Inflammatory macrophage (primary cell): ENCODE results near the gene RIPOR3.
"Not testable (repeated sequence)": the region's sequence is repeated elsewhere in the genome, so short reads cannot be mapped to it uniquely, and the experiment has no call there.

Experiments
- DNase-seq, 2 donors: peaks; one replicate each; pipeline ENCODE4 v3.0.0-alpha.2; 2020 to 2022

RIPOR3 gene

DNA sequence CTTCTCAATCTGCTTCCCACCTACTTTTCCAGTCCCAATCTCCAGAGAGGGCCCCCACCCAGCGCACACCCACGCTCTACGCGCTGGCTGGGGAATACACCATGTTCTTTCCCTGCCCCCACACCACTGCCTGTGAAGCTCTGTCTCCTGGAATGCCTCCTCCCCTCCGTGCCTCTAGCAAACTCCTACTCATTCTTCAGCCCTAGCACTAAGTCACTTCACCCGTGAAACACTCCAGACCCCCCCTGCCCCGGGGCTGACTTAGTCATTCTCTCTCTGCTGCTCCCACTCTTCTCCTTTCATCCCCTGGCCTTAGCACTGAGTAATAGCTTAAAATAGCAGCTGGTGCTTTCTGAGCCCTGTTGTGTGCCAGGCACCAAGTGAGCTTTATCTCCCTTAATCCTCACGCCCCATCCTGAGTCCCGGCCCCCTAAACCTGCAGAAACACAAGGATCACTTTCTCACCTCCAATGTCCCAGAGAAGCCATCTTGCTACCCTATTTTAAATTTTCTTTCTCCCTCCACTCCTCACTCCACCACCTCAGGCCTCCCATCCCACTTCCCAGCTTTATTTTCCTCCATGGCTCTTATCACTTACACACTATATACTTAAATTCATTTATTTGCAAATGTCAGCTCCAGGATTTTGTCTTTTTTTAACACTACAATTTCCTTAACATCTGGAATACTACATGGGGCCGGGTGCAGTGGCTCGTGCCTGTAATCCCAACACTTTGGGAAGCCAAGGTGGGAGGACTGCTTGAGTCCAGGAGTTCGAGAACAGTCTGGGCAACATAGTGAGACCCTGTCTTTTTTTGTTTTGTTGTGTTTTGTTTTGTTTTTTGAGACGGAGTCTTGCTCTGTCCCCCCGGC lies 33.7 kb upstream of the RIPOR3 start:
- DNase-seq, result peak; percentile 78 to 89

DNA sequence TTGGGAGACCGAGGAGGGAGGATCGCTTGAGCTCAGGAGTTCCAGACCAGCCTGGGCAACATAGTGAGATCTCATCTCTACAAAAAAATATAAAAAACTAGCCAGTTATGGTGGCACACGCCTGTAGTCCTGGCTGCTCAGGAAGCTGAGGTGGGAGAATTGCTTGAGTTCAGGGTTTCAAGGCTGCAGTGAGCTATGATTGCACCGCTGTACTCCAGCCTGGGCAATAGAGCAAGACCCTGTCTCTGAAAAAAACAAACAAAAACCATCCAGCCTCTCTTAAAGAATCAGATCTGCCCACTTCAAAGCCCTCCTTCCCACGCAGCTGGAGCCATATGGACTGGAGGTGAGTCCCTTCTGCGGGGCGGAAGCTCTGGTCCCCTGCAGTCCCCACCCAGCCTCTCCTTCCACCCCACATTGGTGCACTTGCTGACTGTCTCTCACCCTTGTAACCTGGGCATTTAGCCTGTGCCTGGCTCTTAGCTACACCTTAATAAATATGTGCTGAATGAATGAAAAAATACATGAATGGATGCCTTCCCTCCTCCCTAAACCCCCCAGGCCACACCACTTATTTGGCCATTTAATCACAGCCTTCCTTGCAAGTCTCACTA lies 32.9 kb upstream of the RIPOR3 start:
- DNase-seq, result no peak

DNA sequence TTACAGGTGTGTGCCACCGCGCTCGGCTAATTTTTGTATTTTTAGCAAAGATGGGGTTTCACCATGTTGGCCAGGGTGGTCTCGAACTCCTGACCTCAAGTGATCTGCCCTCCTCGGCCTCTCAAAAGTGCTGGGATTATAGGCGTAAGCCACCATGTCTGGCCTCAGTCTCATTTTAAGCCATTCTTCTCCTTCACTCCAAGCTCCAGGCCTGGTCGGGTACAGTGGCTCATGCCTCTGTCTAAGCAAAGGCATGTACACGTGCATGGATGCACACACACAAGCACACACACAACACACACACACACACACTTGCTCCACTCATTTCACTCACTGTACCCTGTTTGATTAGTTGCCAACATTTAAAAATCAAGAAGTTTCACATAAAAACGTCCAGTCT lies 32.3 kb upstream of the RIPOR3 start:
- no peak for DNase-seq

DNA sequence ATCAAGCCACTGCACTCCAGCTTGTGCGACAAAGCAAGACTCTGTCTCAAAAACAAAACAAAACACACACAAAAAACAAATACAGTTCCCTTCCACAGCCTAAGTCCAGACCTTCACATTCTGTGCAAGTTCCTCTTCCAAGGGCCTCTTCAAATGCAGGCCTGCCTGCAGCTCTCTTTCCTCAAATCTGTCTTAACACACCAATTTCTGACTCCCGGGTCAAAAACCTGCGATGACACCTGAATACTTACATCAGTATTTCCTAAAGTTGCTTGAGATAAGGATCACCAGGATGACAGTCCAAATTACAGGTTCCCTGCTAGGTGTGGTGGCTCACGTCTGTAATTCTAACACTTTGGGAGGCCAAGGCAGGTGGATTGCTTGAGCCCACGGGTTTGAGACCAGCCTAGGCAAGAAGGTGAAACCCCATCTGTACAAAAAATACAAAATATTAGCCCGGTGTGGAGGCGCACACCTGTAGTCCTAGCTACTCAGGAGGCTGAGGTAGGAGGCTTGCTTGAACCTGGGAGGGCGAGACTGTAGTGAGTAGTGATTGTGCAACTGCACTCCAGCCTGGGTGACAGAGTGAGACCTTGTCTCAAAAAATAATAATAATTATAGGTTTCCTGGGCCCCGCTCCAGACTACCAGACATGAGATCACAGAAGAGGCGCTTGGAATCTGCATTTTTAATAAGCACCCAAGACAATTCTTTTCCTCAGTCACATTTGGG lies 31.2 kb upstream of the RIPOR3 start:
- peak in 1 of 2 donors; percentile 25 for DNase-seq

DNA sequence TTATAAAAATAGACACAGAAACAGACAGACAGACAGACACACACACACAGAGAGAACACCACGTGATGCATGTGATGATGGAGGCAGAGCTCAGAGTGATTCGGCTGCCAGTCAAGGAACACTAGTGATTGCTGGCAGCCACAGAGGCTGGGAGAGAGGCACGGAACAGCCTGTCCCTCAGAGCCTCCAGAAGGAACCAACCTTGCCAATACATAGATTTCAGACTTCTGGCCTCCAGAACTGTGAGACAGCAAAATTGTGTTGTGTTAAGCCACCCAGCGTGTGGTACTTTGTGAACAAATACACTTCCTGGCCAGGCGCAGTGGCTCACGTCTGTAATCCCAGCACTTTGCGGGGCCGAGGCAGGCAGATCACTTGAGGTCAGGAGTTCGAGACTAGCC lies 30.5 kb upstream of the RIPOR3 start:
- DNase-seq, result no peak

DNA sequence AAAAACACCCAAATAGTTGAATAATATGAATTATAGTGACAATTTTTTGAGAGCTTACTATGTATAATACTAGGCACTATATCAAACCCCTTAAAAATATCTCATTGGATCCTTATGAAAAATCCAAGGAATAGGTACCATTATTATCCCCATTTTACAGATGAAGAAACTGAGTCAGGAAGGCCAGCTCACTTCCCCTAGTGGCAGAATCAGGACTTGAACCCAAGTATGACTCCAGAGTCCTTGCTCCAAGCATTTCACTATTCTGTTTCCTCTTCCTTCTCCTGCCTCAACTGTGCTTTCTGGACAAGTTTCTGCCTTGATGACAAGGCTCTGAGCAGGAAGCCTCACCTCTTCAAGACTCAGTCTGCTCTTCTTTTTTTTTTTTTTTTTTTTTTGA lies 29.2 kb upstream of the RIPOR3 start:
- DNase-seq, result no peak

DNA sequence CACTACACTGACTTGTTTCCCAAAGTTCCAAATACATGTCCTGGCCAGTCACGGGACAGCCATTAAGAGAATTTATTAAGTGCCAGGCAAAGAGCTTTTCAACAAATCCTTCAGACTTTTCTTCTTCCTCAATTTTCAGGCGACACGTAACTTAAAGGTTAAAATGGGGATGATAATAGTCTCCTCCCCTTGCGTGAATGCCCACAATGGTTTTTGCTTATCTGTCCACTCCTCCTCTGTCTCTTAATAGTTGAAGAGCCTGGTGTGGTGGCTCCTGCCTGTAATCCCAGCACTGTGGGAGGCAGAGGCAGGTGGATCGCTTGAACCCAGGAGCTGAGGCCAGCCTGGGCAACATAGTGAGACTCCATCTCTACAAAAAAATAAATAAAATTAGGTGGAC lies 28.7 kb upstream of the RIPOR3 start:
- DNase-seq, result no peak

DNA sequence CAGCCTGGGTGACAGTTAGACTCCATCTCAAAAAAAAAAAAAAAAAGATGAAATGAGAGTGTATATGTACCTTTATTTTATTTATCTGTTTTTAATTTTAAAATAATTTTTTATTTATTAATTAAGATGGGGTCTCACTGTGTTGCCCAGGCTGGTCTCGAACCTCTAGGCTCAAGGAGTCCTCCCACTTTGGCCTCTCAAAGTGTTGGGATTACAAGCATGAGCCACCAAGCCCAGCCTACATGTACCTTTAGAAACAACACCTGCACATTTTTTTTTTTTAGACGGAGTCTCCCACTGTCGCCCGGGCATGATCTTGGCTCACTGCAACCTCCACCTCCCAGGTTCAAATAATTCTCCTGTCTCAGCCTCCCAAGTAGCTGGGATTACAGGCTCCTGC lies 28.0 kb upstream of the RIPOR3 start:
- no peak for DNase-seq

DNA sequence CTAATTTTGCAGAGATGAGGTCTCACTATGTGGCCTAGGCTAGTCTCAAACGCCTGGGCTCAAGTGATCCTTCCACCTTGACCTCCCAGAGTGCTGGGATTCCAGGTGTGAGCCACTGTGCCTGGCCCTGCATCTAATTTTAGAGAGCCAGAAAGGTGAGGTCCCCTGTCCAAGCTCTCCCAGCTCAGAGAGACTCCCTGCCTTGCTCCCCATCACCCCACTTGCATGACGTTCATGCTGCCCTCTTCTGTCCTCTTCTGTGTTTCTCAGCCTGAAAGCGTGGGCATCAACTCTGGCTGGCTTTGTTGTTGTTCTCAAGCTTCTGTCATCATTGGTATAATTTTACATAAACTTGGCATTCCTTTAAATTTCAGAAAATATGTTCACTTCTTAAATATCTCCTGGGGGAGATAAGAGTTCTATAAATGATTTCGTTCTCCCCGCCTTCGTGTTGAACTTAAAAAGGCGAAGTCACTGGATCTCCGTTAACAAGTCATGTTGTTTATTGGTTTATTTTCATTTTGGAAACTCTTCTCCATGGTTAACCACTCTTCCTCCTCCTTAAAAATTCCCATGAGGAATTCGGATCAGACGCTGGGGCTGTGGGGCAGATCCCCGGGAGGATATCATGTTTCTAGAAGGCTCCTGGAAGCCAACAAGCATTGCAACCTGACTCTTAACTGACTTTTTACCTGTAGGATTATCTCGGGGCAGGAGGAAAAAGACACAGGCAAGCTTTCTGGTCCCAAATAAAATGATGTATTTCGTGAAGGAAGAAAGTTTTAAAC lies 26.8 kb upstream of the RIPOR3 start:
- no peak for DNase-seq

DNA sequence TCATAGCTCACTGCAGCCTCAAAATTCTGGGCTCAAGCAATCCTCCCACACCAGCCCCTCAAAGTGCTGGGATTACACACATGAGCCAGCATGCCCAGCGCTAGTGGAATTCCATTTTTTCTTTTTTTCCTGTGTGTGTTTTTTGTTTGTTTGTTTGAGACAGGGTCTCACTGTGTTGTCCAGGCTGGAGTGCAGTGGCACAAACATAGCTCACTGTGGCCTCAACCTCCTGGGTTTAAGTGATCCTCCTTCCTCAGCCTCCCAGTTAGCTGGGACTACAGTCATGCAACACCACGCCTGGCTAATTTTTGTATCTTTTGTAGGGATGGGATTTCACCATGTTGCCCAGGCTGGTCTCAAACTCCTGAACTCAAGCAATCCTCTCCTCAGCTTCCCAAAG lies 26.0 kb upstream of the RIPOR3 start:
- no peak for DNase-seq

DNA sequence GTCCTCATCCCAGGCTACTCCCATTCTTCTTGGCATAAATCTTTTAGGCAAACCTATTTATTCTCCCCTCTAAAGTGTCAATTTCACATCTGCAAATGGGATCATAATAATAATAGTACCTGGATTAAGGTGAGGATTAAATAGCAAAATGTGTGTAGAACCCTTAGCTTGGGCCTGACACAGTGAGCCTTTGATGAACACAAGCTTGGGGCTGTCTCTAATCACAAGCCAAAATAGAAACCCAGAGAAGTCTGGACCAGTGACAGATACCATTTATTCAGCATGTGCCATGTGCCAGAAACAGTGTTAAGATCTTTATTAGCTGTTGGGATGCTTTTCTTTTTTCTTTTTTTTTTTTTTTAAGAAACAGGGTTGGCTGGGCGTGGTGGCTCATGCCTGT lies 25.2 kb upstream of the RIPOR3 start:
- no peak for DNase-seq

DNA sequence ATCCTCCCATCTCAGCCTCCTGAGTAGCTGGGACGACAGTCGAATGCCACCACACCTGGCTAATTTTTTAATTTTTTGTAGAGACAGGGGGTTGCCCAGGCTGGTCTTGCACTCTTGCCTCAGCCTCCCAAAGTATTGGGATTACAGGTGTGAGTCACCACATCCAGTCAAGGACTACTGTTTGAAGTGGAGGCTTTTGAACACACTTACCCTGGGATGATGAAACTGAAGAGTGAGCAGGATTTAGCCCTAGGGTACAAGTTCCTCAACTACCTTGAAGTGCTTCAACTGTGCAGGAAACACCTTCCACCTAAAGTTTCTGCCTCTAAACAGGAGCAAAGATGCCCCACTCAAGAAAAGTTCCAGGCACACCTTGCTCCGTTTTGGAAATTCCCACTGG lies 24.4 kb upstream of the RIPOR3 start:
- DNase-seq, result no peak

DNA sequence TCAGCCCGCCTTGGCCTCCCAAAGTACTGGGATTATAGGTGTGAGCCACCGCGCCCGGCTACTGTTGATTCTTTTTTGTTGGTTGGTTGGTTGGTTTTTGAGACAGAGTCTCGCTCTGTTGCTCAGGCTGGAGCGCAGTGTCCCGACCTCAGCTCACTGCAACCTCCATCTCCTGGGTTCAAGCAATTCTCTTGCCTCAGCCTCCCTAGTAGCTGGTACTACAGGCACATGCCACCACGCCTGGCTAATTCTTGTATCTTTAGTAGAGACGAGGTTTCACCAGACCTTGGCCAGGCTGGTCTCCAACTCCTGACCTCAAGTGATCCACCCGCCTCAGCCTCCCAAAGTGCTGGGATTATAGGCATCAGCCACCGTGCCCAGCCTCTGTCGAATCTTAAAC lies 23.1 kb upstream of the RIPOR3 start:
- not testable (repeated sequence) for DNase-seq

DNA sequence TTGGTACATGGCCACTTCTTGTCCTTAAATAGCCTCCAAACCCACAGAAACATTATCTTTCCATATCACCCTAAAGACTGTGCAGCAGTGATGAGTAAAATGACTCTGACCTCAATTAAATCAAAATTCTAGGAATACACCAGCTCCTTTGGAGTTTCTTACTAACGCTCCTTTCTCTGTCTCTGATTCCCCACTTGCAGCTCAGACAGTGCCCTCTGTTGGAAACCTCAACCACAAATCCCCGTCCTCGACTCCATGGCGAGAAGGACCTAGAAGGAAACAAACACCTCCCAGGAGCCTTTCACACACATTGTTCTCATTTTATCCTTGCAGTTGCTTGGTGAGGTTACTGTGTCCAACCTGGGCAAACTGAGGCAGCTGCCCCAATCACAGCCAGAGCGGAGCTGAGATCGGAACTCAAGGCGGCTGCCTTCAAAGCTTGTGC lies 22.3 kb upstream of the RIPOR3 start:
- peak in 1 of 2 donors; percentile 17 for DNase-seq

DNA sequence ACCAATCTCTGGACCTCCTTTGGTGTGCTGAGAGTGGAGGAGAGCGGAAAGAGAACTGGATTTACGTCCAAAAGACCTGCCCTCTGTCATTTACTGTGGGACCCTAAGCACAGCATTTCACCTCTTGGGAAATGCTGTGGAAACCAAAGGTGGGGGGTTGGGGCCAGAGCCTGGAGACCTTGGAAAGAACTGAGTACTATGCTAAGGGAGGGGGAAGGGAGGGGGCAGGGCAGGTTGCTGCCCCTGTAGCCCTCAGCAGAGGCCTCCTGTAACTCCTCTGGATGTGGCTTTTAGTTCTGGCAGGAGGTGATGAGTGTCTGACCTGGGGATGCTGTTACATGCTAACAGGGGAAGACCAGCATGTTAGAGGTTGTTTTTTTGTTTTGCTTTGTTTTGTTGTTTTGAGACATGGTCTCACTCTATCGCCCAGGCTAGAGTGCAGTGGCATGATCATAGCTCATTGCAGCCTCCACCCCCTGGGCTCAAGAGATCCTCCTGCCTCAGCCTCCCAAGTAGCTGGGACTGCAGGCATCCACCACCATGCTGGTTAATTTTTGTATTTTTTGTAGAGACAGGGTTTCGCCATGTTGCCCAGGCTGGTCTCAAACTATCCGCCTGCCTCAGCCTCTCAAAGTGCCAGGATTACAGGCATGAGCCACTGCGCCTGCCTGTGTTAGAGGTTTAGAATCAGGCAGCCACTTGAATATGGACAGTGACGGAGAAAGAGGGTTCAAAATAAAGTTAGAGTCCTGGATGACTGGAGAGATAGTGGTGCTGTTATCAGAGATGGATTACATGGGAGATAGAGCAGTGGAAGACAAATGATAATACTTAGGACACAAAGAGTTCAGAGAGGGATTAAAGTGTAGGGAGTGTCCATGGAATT lies 21.7 kb upstream of the RIPOR3 start:
- no peak for DNase-seq

DNA sequence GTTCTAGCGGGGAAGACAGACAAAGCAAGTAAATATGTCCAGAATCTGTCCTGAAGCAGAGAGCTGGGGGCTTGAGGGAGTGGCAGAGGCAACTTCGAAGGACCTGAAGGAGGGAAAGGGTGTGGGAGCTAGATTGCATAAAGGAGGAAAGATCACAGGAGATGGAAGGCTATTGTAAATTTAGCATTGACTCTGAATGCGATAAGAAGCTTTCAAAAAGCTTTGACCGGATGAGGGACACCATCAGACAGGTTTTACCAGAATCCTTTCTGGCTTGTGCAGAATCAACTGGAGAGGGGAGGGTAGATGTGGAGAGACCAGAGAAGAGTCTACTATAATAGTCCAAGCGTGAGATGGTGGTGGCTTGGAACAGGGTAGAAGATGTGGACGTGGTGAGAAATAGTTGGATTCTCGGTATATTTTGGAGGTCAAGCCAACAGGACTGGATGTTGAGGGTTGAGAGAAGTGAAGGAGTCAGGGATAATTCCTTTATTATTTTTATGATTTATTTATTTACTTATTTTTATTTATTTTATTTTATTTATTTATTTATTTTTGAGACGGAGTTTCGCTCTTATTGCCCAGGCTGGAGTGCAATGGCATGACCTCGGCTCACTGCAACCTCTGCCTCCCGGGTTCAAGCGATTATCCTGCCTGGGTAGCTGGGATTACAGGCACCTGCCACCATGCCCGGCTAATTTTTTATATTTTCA lies 19.9 kb upstream of the RIPOR3 start:
- no peak for DNase-seq

DNA sequence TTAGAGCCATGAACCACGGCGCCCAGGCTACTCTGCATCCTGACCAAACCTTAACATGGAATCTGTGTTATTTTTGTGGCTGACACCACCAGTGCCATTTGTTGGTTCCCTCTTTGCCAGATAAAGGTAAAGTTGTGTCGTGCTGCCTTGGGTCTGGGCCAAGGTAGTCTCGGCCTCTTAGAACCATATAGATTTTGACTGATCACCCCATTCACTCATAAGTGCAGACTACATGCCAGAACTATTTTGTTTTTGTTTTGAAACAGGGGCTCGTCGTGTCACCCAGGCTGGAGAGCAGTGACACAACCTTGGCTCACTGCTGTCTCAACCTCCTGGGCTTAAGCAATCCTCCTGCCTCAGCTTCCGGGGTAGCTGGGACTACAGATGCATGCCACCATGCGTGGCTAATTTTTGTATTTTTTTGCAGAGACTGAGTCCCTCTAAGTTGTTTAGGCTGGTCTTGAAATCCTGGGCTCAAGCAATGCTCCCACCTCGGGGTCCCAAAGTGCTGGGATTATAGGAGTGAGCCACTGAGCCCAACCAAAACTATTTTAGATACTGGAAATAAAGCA lies 19.2 kb upstream of the RIPOR3 start:
- peak; percentile 22 to 42 for DNase-seq

DNA sequence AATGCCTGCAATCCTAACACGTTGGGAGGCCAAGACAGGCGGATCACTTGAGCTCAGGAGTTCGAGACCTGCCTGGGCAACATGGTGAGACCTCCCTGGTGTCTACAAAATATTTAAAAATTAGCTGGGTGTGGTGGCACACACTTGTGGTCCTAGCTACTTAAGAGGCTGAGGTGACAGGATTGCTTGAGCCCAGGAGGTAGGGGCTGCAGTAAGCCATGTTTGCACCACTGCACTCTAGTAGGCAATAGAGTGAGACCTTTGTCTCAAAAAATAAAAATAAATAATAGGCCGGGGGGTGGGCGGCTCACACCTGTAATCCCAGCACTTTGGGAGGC lies 18.3 kb upstream of the RIPOR3 start:
- DNase-seq, result no peak

DNA sequence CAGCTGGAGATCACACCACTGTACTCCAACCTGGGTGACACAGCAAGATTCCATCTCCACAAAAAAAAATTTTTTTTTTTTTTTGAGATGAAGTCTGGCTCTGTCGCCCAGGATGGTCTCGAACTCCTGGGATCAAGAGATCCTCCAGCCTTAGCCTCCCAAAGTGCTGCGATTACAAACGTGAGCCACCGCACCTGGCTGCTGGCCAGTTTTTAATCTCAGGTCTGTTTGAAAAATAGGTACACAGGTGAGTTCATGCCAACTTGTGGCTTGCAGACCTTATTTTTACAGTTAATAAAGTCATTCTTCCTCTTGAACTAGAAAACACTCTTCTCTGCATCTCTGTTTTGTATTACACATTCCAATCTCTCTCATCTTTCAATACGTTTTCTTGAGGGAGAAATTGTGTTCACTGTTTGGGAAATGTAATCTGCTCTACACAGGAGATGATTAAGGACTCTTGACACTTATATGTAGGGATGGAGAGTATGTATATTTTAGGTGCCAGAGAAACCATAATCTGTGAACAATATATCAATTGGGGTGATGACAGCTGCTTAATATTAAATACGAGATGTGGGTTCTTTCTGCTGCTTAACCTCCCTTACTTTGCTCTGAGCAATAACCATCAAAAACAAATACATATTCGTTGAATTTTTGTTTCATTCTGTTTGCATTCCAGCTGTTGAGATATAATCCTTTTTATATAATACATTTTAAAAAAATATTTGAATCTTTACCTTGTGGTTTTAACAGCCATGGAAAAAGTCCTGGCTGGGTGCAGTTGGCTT lies 17.7 kb upstream of the RIPOR3 start:
- DNase-seq, result no peak

DNA sequence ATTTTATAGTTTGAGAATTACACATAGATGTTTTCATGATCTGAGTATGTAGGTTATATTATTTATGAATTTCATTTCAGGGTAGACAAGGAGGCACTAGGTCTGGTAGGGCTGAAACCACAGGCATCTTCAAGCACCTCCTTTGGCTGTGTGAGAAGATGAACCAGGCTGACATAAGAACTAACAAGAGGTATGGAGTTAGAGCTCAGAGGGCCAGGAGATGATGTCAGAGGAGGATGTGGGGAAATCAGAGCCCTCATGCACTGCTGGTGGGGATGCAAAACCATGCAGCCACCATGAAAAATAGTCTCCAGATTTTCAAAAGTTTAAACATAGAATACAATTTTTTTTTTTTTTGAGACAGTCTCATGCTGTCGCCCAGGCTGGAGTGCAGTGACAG lies 13.6 kb upstream of the RIPOR3 start:
- no peak for DNase-seq
